GM12865 (cell line): Measurements from ENCODE around the gene FOXA1.

ENCODE experiments used
- DNase-seq: peaks from one replicate; pipeline ENCODE4 v3.0.0; 2010; ENCODE audit warnings: low read depth
- H3K4me3 ChIP-seq: 2 replicates; pipeline ENCODE4 v1.5.1; 2011; ENCODE audit warnings: mild to moderate bottlenecking, low read depth, low read length, control low read depth
- CTCF ChIP-seq: IDR thresholded peaks from 2 replicates; pipeline ENCODE4 v1.5.1; 2011; ENCODE audit warnings: low read length, control low read depth, low read depth, inconsistent platforms; ENCODE audit not compliant: insufficient read depth; ENCODE audit errors: missing control alignments

Gene FOXA1

DNA sequence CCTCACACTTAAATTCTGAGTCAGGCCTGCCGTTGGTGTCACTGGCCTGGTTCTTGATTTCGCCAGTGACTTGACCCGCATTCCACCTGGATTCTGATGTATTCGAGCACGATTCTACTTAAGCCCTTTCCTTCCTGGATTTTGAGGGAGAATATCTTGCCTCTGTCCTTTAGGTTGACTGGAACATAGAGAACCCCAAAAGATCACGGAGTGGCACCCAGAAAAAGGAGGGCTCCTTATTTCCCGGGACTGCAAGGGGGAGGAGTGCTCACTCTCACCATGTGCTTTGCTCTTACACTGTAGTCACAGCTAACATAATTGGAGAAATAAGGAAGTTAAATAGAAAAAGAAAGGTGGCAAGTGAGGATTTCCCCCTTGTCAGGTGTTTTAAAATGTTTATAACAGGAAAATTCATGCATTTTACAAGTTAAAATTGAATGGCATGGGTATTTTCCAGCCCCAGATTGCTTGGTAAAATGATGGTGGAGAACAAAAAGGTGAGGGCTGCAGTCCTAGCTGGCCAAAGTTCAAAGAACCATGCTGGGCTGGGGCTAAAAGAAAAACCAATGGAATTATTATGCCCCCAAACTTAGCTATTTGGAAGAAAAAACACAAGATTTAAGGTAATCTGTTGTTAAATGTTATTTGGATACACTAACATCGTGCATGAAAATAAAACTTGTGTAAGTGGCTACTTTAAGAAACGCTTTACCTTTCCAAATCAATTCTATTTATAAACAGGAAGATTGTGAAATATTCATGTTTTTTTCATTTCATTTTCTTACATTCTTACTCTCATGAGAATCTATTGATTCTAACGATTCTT, 8.9 kb downstream of the FOXA1 start:
- H3K4me3 ChIP-seq: no peak overlapping the region
- no peak for DNase-seq

GRCh38 chr14:37585101-37585511, 9.9 kb downstream of the FOXA1 start:
- DNase-seq: no peak
- H3K4me3 ChIP-seq: no peak overlapping the region
- no peak for TF ChIP-seq CTCF

More for the DNA sequence above, 8.9 kb downstream of the FOXA1 start:
- no peak for TF ChIP-seq CTCF

DNA sequence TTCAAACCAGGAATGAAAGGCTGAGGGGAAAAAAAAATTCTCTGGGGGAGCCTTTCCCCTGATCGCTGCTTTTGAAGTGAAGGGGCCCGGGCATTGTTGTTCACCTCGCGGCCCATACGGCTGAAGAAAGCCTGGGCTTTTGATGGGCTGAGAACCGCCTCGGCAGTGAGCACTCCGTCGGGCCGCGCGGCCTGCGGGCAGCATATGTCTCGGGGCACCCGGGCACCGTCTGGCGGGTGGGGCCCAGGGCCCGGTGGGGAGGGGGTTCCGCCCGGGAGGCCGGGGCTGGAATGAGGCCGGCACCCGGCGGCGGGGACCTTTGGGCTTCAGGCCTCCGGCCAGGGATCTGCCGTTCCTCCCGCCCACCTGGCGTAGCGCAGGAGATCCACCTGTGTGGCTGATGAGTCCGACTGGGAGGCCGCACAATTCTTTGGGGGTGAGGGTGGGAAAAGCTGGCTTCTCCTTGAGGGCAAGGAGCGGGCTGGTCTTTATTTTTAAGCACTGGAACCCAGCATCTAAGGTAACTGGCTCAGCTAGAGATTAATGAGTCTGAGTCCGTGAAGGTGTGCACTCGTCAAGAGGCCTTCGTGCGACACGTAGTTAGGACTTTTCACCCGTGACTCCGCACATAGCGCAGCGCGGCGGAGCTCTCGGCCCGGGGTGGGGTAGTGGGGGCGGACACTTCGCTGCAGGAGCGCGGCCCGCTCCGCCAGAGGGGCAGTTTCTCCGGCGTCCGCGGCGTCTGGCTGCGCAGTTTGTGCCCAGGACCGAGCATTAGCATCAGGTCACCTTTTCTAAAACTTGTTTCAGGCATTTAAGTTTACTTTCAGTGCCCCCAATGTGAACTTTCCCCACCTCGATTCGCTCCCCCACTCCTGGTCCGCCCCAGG, 10.6 kb downstream of the FOXA1 start:
- H3K4me3 ChIP-seq: no peak overlapping the region
- TF ChIP-seq CTCF: no peak
- DNase-seq: no peak

DNA sequence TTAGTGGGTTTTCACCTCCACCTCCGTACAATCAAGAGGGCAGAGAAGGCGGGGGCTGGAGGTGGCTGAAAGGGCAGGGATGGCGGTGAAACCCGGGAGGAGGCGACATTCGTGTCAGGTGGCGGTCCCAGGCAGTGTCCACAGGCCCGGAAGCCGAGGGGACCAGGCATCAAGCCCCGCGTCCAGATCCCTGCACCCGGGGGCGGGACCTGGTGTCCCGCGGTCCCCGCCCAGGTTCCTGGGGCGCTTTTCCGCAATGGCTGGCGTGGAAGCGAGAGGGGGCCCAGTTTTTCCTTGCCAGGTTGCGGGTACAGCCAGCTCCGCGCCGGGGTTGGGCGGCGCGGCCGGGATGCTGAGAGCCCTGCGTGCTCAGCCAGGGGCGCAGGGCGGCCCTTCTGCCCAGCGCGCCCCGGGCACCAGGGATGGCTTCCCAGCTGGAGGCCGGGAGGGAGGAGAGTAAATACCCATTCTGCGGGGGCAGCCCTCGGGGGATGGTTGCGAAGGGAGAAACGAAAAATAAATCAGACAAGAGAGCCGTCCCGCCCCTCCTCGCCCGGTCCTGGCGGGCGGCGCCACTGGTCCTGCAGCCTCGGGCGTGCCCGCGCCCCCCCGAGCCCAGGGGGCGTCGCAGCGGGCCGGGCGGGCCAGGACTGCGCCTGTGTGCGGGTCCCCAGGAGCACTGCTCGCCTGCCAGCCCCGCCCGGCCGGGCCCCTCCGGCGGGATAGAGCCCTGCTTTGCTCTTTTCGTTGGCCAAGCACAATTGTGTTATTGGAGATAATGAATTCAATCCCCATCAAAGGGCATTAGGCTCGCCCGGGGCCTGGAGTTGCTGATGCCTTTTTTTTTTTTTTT, 11.5 kb downstream of the FOXA1 start:
- no peak for DNase-seq
- H3K4me3 ChIP-seq: no peak overlapping the region
- TF ChIP-seq CTCF: no peak

GRCh38 chr14:37580146-37580545, 14.9 kb downstream of the FOXA1 start:
- H3K4me3 ChIP-seq: no peak overlapping the region
- no peak for TF ChIP-seq CTCF
- DNase-seq: no peak

- H3K4me3 ChIP-seq: no peak overlapping the region
- no peak for TF ChIP-seq CTCF
- no peak for DNase-seq
Observed at GRCh38 chr14:37579274-37579673, 15.8 kb downstream of the FOXA1 start.
